Esophagus muscularis mucosa (tissue), 4 donors: Measurements from ENCODE around the gene CEP135.

Source experiments
- EP300 ChIP-seq: sonication (generic); formaldehyde crosslinking; IDR thresholded peaks from one replicate; pipeline ENCODE4 v1.6.1; 2017; ENCODE audit warnings: antibody characterized with exemption
- POLR2A ChIP-seq: fragments of 450-650 bp; IDR thresholded peaks from one replicate; pipeline ENCODE4 v1.6.1; 2017; ENCODE audit warnings: antibody characterized with exemption, moderate library complexity, mild to moderate bottlenecking, low read depth
- POLR2AphosphoS5 ChIP-seq, 2 donors: sonication (generic); formaldehyde crosslinking; IDR thresholded peaks; one replicate each; pipeline ENCODE4 v1.6.1; 2017; ENCODE audit warnings: antibody characterized with exemption in 2 of 2
- TF ChIP-seq, protein P1 (sequence below), 3 experiments: fragments of 200-600 bp in 2 of 3; fragments of 450-650 bp in 1 of 3; sonication (generic) in 2 of 3; IDR thresholded peaks; one replicate each; pipeline ENCODE4 v1.5.1; 2017 to 2019; ENCODE audit warnings: antibody characterized with exemption in 3 of 3, mild to moderate bottlenecking in 2 of 3, moderate library complexity in 1 of 3

DNA sequence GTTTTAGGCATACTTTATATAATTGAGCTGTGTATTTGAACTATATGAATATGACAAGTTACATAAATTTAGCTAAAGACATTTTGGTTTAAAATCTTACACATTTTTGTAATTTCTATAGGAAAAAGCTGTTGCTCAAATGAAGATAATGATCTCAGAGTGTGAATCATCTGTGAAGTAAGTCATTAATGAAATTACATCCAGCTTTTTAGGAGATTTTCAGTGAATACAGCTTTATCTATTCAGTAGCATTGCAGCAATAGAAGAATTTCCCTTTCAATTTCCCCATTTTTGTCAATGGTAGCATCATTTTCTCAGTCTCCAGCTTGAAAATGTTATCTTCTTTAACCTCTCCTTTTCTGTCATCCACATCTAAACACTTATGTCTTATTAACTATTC, 59.5 kb downstream of the CEP135 start:
- TF ChIP-seq, protein P1, sequence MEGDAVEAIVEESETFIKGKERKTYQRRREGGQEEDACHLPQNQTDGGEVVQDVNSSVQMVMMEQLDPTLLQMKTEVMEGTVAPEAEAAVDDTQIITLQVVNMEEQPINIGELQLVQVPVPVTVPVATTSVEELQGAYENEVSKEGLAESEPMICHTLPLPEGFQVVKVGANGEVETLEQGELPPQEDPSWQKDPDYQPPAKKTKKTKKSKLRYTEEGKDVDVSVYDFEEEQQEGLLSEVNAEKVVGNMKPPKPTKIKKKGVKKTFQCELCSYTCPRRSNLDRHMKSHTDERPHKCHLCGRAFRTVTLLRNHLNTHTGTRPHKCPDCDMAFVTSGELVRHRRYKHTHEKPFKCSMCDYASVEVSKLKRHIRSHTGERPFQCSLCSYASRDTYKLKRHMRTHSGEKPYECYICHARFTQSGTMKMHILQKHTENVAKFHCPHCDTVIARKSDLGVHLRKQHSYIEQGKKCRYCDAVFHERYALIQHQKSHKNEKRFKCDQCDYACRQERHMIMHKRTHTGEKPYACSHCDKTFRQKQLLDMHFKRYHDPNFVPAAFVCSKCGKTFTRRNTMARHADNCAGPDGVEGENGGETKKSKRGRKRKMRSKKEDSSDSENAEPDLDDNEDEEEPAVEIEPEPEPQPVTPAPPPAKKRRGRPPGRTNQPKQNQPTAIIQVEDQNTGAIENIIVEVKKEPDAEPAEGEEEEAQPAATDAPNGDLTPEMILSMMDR (IDR thresholded peaks at IDR 0.05), result no peak
- TF ChIP-seq POLR2A (no peak), POLR2AphosphoS5 (IDR thresholded peaks at IDR 0.05) (no peak), EP300 (no peak)
